Naive B cell (primary cell): ENCODE results near the gene CTNNBIP1. TPM values are rescaled to one million over a fixed set of nuclear protein-coding genes. Genes with fewer than 3 reads are reported as not detected.

Experiments
- ATAC-seq, 2 donors: fragments of 150-1000 bp; cut with Tn5 transposase; 2 replicates each; pipeline ENCODE4 v1.10.0; 2021; ENCODE audit warnings: low read depth in 2 of 2, mild to moderate bottlenecking in 2 of 2, moderate library complexity in 2 of 2
- DNase-seq: peaks from one replicate; pipeline ENCODE4 v3.0.0; 2022
- H3K27ac Mint-ChIP-seq, 6 donors: one replicate each; pipeline ENCODE4 v1.8.0; 2020 to 2022; ENCODE audit warnings: mild to moderate bottlenecking in 6 of 6, mixed read lengths in 6 of 6, moderate library complexity in 5 of 6, inconsistent platforms in 2 of 6
- H3K27me3 Mint-ChIP-seq, 3 donors: one replicate each; pipeline ENCODE4 v1.8.0; 2021 to 2022; ENCODE audit warnings: mixed read lengths in 3 of 3, mild to moderate bottlenecking in 1 of 3
- H3K36me3 Mint-ChIP-seq, 2 donors: one replicate each; pipeline ENCODE4 v1.8.0; 2020 to 2022; ENCODE audit warnings: mixed read lengths in 2 of 2, inconsistent platforms in 1 of 2, mild to moderate bottlenecking in 1 of 2
- H3K4me1 Mint-ChIP-seq, 3 donors: one replicate each; pipeline ENCODE4 v1.8.0; 2020 to 2022; ENCODE audit warnings: mixed read lengths in 3 of 3, inconsistent platforms in 1 of 3, mild to moderate bottlenecking in 1 of 3, moderate library complexity in 1 of 3
- H3K4me3 Mint-ChIP-seq, 8 donors: one replicate each; pipeline ENCODE4 v1.8.0; 2020 to 2022; ENCODE audit warnings: mild to moderate bottlenecking in 8 of 8, mixed read lengths in 8 of 8, moderate library complexity in 8 of 8, inconsistent platforms in 2 of 8
- H3K9me3 Mint-ChIP-seq, 7 donors: one replicate each; pipeline ENCODE4 v1.8.0; 2020 to 2022; ENCODE audit warnings: mixed read lengths in 7 of 7, mild to moderate bottlenecking in 5 of 7, inconsistent platforms in 2 of 7, moderate library complexity in 1 of 7
- polyA plus RNA-seq, 6 donors: library from polyadenylated mRNA; unstranded; fragments of 300-500 nt; fragmentation: Illumina TruSeq; gene quantifications; one replicate each; pipeline ENCODE4 v1.2.3, GENCODE V29; 2021; ENCODE audit warnings: low read depth in 6 of 6

CTNNBIP1 gene
- polyA plus RNA-seq, 6 donors from 2014 or later: 7.4 to 13.4 (median 8.6) TPM

- DNase-seq (no peak), ATAC-seq (no peak)
- Mint-ChIP-seq H3K4me3 (peak overlapping the region in 4 of 8 donors; percentile 5 to 88 (median 17)), H3K4me1 (peaks cover 14 to 41% (median 38%) of the 10 kb centered on the region in 3 donors), H3K27me3 (no peaks in the 10 kb centered on the region), H3K36me3 (peaks cover 0 to 4% of the 10 kb centered on the region in 2 donors), H3K27ac (no peak overlapping the region), H3K9me3 (peaks cover 0 to 7% (median 5%) of the 10 kb centered on the region in 7 donors)
Measured at GRCh38 chr1:9852410-9853248, 57.4 kb downstream of the CTNNBIP1 start.

GRCh38 chr1:9852004-9852403, 58.1 kb downstream of the CTNNBIP1 start:
- ATAC-seq (no peak), DNase-seq (no peak)
- no peaks in the 10 kb centered on the region for H3K27me3 Mint-ChIP-seq
- peak overlapping the region in 1 of 6 donors; percentile 62 for H3K27ac Mint-ChIP-seq
- peaks cover 0 to 4% of the 10 kb centered on the region in 2 donors for H3K36me3 Mint-ChIP-seq
- H3K9me3 Mint-ChIP-seq: peaks cover 0 to 7% (median 5%) of the 10 kb centered on the region in 7 donors
- H3K4me3 Mint-ChIP-seq: peak overlapping the region in 7 of 8 donors; percentile 5 to 93 (median 84)
- H3K4me1 Mint-ChIP-seq: peaks cover 14 to 44% (median 38%) of the 10 kb centered on the region in 3 donors

GRCh38 chr1:9850442-9851162, 59.5 kb downstream of the CTNNBIP1 start:
- ATAC-seq (peak; percentile 56 to 62), DNase-seq (no peak)
- Mint-ChIP-seq H3K9me3 (peaks cover 0 to 7% (median 5%) of the 10 kb centered on the region in 7 donors), H3K27me3 (no peaks in the 10 kb centered on the region), H3K4me1 (peaks cover 14 to 49% (median 43%) of the 10 kb centered on the region in 3 donors), H3K36me3 (peaks cover 0 to 4% of the 10 kb centered on the region in 2 donors), H3K4me3 (peak overlapping the region; percentile 84 to 95 (median 92)), H3K27ac (peak overlapping the region; percentile 85 to 95 (median 93))

GRCh38 chr1:9849691-9850441, 60.2 kb downstream of the CTNNBIP1 start:
- Mint-ChIP-seq H3K9me3 (peaks cover 0 to 7% (median 5%) of the 10 kb centered on the region in 7 donors), H3K4me1 (peaks cover 14 to 49% (median 45%) of the 10 kb centered on the region in 3 donors), H3K27ac (peak overlapping the region; percentile 85 to 95 (median 93)), H3K36me3 (peaks cover 0 to 4% of the 10 kb centered on the region in 2 donors), H3K27me3 (no peaks in the 10 kb centered on the region), H3K4me3 (peak overlapping the region; percentile 84 to 95 (median 92))
- ATAC-seq: peak; percentile 92 to 95
- peak; percentile 84 for DNase-seq

GRCh38 chr1:9848022-9848421, 62.0 kb downstream of the CTNNBIP1 start:
- Mint-ChIP-seq H3K36me3 (no peaks in the 10 kb centered on the region), H3K27me3 (no peaks in the 10 kb centered on the region), H3K27ac (peak overlapping the region in 4 of 6 donors; percentile 62 to 79 (median 73)), H3K4me1 (peaks cover 14 to 49% (median 46%) of the 10 kb centered on the region in 3 donors), H3K4me3 (peak overlapping the region in 4 of 8 donors; percentile 12 to 53 (median 33)), H3K9me3 (no peaks in the 10 kb centered on the region)
- no peak for ATAC-seq
- DNase-seq: no peak

GRCh38 chr1:9847269-9847668, 62.8 kb downstream of the CTNNBIP1 start:
- ATAC-seq: no peak
- Mint-ChIP-seq H3K27ac (peak overlapping the region in 1 of 6 donors; percentile 79), H3K4me3 (peak overlapping the region in 2 of 8 donors; percentile 15 to 53), H3K27me3 (no peaks in the 10 kb centered on the region), H3K36me3 (no peaks in the 10 kb centered on the region), H3K4me1 (peaks cover 14 to 47% (median 44%) of the 10 kb centered on the region in 3 donors), H3K9me3 (no peaks in the 10 kb centered on the region)
- DNase-seq: no peak

- peaks cover 14 to 41% (median 40%) of the 10 kb centered on the region in 3 donors for H3K4me1 Mint-ChIP-seq
- H3K27me3 Mint-ChIP-seq: no peaks in the 10 kb centered on the region
- ATAC-seq (no peak), DNase-seq (no peak)
- H3K36me3 Mint-ChIP-seq: no peaks in the 10 kb centered on the region
- no peak overlapping the region for H3K27ac Mint-ChIP-seq
- H3K9me3 Mint-ChIP-seq: no peaks in the 10 kb centered on the region
- no peak overlapping the region for H3K4me3 Mint-ChIP-seq
Measured at GRCh38 chr1:9846611-9847171, 63.4 kb downstream of the CTNNBIP1 start.

- ATAC-seq: no peak
- peak overlapping the region in 1 of 6 donors; percentile 60 for H3K27ac Mint-ChIP-seq
- no peaks in the 10 kb centered on the region for H3K9me3 Mint-ChIP-seq
Measured at GRCh38 chr1:9845914-9846313, 64.2 kb downstream of the CTNNBIP1 start.

GRCh38 chr1:9844756-9845155, 65.3 kb downstream of the CTNNBIP1 start:
- ATAC-seq (no peak), DNase-seq (no peak)
- Mint-ChIP-seq H3K9me3 (no peaks in the 10 kb centered on the region), H3K27ac (no peak overlapping the region), H3K27me3 (no peaks in the 10 kb centered on the region), H3K36me3 (no peaks in the 10 kb centered on the region), H3K4me3 (no peak overlapping the region), H3K4me1 (peaks cover under 1 to 25% (median 23%) of the 10 kb centered on the region in 3 donors)

More at GRCh38 chr1:9845914-9846313, 64.2 kb downstream of the CTNNBIP1 start:
- DNase-seq: no peak
- H3K27me3 Mint-ChIP-seq: no peaks in the 10 kb centered on the region
- H3K36me3 Mint-ChIP-seq: no peaks in the 10 kb centered on the region
- H3K4me1 Mint-ChIP-seq: peaks cover 9 to 34% (median 33%) of the 10 kb centered on the region in 3 donors
- H3K4me3 Mint-ChIP-seq: no peak overlapping the region

GRCh38 chr1:9844106-9844505, 66.0 kb downstream of the CTNNBIP1 start:
- ATAC-seq (no peak), DNase-seq (no peak)
- no peaks in the 10 kb centered on the region for H3K36me3 Mint-ChIP-seq
- H3K4me3 Mint-ChIP-seq: no peak overlapping the region
- no peak overlapping the region for H3K27ac Mint-ChIP-seq
- no peaks in the 10 kb centered on the region for H3K27me3 Mint-ChIP-seq
- peaks cover 0 to 18% (median 16%) of the 10 kb centered on the region in 3 donors for H3K4me1 Mint-ChIP-seq
- no peaks in the 10 kb centered on the region for H3K9me3 Mint-ChIP-seq

GRCh38 chr1:9843576-9843945, 66.5 kb downstream of the CTNNBIP1 start:
- Mint-ChIP-seq H3K4me1 (peaks cover 0 to 17% (median 14%) of the 10 kb centered on the region in 3 donors), H3K9me3 (no peaks in the 10 kb centered on the region), H3K27me3 (no peaks in the 10 kb centered on the region), H3K4me3 (no peak overlapping the region), H3K27ac (no peak overlapping the region), H3K36me3 (no peaks in the 10 kb centered on the region)
- no peak for ATAC-seq
- no peak for DNase-seq

GRCh38 chr1:9842781-9843575, 67.1 kb downstream of the CTNNBIP1 start:
- Mint-ChIP-seq H3K27ac (no peak overlapping the region), H3K4me1 (peaks cover 0 to 12% (median 11%) of the 10 kb centered on the region in 3 donors), H3K4me3 (no peak overlapping the region), H3K9me3 (no peaks in the 10 kb centered on the region), H3K27me3 (no peaks in the 10 kb centered on the region), H3K36me3 (no peaks in the 10 kb centered on the region)
- ATAC-seq: no peak
- no peak for DNase-seq
